Neural crest cell (in vitro differentiated cells): Measurements from ENCODE around the gene PCSK7. TPM values are rescaled to one million over a fixed set of nuclear protein-coding genes. Genes with fewer than 3 reads are reported as not detected.

Source experiments
- DNase-seq: peaks from one replicate; pipeline ENCODE4 v3.0.0; 2021; ENCODE audit warnings: low read depth, mixed read lengths, low spot score
- H3K27ac Mint-ChIP-seq: one replicate; pipeline ENCODE4 v1.8.0; 2021; ENCODE audit warnings: mild to moderate bottlenecking, mixed read lengths; ENCODE audit not compliant: unreplicated experiment
- H3K27me3 Mint-ChIP-seq: 2 replicates; pipeline ENCODE4 v1.8.0; 2021; ENCODE audit warnings: low read depth, mild to moderate bottlenecking, mixed read lengths
- H3K36me3 Mint-ChIP-seq: 2 replicates; pipeline ENCODE4 v1.8.0; 2021; ENCODE audit warnings: low read depth, mild to moderate bottlenecking, mixed read lengths
- H3K4me1 Mint-ChIP-seq: 2 replicates; pipeline ENCODE4 v1.8.0; 2021; ENCODE audit warnings: mixed read lengths
- H3K4me3 Mint-ChIP-seq: one replicate; pipeline ENCODE4 v1.8.0; 2021; ENCODE audit warnings: mild to moderate bottlenecking, mixed read lengths
- H3K9me3 Mint-ChIP-seq: 2 replicates; pipeline ENCODE4 v1.8.0; 2021; ENCODE audit warnings: mixed read lengths
- total RNA-seq: library from RNA; stranded (reverse); gene quantifications from 2 replicates; pipeline ENCODE4 v1.2.1, GENCODE V29; 2021
- TF ChIP-seq, protein P1 (sequence below): fragments of 200-600 bp; sonication (generic); conservative IDR thresholded peaks from 2 replicates; pipeline ENCODE4 v1.5.0; 2021; ENCODE audit warnings: antibody characterized with exemption, mild to moderate bottlenecking

Gene PCSK7
- total RNA-seq, 1 donor from 2014 or later = 49.7 TPM

DNA sequence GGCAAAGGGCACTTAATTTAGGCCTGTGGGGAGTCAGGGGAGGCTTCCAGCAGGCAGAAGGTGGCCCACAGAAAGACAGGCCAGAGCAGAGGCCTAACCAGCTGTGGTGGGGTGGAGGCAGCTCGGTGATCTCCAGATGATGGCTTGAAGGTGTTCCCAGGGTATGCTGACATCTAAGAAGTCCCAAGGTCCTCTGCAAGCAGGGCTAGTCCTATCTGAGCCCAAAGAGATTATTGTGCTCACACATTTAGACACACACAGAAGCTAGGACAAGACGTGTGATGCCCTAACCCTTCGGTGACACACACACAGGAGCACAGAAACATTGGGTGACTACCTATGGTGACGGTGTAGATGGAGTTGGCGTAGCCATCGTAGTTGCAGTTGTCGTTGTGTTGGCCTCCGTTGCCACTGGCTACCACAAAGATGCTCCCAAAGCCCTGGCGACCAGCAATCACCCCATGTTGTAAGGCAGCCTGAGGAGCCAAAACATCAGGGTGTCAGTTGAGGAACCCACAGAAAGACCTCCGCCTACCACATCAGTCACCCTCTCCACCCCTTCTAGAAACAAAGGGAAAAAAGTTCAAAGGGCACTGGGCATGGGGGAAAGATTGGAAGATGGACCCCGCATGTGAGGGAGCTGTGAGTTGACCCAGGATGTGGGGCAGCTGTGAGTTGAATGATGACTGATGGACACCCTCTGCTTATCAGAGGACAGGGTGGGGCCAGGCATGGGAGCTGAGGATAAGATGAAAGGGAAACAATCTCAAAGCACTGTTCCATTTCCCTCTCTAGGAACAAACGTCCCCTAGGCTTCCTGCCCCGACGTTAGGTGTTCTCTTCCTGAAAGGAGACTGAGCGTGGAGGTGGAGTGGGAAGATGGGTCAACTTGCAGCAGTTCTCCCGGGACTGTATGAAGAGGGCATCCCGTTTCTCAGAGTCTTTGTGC, 7.9 kb downstream of the PCSK7 start:
- Mint-ChIP-seq H3K4me3 (peak overlapping the region; percentile 10), H3K36me3 (peaks cover 2% of the 10 kb centered on the region), H3K27me3 (no peaks in the 10 kb centered on the region), H3K27ac (peak overlapping the region; percentile 12), H3K4me1 (peaks cover 30% of the 10 kb centered on the region), H3K9me3 (no peaks in the 10 kb centered on the region)
- TF ChIP-seq, protein P1, sequence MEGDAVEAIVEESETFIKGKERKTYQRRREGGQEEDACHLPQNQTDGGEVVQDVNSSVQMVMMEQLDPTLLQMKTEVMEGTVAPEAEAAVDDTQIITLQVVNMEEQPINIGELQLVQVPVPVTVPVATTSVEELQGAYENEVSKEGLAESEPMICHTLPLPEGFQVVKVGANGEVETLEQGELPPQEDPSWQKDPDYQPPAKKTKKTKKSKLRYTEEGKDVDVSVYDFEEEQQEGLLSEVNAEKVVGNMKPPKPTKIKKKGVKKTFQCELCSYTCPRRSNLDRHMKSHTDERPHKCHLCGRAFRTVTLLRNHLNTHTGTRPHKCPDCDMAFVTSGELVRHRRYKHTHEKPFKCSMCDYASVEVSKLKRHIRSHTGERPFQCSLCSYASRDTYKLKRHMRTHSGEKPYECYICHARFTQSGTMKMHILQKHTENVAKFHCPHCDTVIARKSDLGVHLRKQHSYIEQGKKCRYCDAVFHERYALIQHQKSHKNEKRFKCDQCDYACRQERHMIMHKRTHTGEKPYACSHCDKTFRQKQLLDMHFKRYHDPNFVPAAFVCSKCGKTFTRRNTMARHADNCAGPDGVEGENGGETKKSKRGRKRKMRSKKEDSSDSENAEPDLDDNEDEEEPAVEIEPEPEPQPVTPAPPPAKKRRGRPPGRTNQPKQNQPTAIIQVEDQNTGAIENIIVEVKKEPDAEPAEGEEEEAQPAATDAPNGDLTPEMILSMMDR = no peak
- no peak for DNase-seq

DNA sequence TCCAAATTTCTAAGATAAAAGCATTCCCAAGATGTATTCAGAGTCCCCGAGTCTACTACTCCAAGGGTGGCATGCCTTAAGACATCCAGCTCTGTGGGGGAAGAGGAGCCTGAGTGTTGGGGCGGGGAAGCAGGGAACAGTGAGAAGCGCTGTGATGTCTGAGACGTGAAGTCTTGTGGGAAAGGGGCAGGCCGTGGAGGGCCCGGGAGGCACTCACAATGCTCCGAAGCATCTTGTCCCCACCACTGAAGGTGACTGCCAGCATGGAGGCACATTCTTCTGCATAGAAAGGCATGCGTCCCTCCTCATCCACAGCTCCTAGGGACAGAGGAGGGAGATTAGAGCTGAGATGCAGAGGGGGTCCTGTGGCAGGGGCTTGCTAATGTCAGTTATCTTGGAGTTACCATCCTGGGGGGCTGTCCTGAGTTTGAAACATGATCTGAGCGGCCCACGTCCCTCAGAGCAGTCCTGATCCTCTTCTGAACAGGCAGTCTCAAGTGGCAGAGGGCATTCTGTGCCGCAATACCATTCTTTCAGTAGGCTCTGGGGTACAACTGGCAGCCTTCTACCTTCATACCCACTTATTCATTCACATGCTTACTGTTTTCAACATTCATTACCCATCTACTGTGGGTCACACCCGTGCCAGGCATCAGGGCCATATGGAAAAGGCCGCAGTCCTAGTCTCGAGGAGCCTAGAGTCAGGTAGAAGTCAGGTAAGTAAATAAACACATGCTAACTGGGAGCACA, 8.7 kb downstream of the PCSK7 start:
- no peak for DNase-seq
- no peaks in the 10 kb centered on the region for H3K9me3 Mint-ChIP-seq
- H3K27ac Mint-ChIP-seq = peak overlapping the region; percentile 27

DNA sequence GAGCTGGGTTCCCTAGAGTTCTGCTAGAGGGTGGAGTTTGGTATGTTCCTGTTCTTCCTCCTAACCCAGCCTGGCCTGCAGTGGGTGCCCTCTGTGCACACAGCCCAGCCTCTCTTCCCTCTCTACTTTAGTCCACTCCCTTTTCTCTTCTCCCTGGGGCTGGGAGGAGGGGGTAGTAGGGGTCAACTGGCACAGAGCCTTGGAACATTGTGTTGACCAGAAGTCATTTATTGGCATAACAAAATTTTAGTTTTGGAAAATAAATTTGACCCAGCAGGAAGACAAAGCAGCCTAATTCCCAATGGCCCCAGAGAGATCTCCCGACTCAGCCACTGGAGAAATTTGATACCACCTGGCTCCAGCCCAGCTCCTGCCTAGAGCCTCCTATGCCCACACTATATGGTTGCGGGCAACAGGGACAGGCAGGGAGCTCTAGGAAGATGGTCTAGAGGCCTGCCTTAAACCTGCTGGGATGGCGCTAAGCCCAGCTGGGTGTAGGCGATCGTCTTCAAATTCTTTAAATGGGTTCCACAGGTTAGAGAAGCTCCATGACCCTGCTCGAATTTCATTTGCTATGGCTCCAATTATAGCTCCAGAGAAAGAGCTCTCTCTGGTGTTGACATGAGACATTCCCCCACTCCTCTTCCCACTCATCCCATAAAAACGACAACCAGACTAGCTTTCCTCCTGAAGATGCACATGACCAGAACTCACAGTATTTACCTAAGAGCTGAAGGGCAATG, 9.9 kb downstream of the PCSK7 start:
- no peak overlapping the region for H3K4me3 Mint-ChIP-seq
- H3K27ac Mint-ChIP-seq = no peak overlapping the region
- DNase-seq = no peak
- H3K27me3 Mint-ChIP-seq = no peaks in the 10 kb centered on the region
- H3K4me1 Mint-ChIP-seq = peaks cover 35% of the 10 kb centered on the region
- TF ChIP-seq, protein P1 = no peak
- H3K36me3 Mint-ChIP-seq = peaks cover 4% of the 10 kb centered on the region
- H3K9me3 Mint-ChIP-seq = no peaks in the 10 kb centered on the region

More for the DNA sequence above, 8.7 kb downstream of the PCSK7 start:
- H3K4me1 Mint-ChIP-seq = peaks cover 35% of the 10 kb centered on the region
- no peak overlapping the region for H3K4me3 Mint-ChIP-seq
- H3K36me3 Mint-ChIP-seq = peaks cover 4% of the 10 kb centered on the region
- TF ChIP-seq, protein P1 = no peak
- no peaks in the 10 kb centered on the region for H3K27me3 Mint-ChIP-seq

DNA sequence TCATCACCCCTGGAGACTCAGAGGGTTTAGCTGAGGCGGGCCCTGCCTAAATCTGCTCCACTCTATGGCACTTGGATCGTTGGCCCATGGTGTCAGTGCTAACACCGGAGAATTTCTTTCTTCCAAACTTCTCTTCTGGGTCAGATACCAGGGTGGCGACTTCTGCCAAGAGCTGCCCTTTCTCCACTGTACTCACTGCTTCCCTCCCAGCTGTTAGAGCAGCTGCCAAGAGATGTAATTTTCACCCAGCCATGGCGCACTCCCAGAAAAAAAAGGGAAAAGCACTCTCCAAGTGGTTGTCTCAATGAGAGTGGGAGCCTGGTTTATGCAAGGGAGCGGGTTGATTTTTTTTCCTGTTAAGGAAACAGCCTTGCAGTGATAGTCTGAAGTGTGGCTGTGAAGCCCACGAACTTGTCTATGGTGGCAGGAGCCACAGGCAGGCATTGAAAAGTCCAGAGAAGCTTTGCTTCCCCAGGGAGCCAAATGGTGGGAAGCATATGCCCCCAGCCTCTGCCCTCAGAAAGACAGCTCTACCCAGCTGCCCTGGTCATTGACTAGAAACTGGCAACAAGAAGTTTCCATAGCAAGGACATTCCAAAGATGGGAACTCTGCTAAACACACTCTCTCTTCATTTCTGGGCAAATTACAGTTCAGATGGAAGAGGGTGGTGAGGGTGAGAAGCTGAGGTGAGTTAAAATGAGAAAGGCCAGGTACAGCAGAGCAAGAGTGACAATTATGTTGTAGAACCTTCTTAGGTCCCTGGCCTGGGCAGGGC, 10.7 kb downstream of the PCSK7 start:
- H3K27ac Mint-ChIP-seq = no peak overlapping the region
- H3K4me1 Mint-ChIP-seq = peaks cover 30% of the 10 kb centered on the region
- no peaks in the 10 kb centered on the region for H3K9me3 Mint-ChIP-seq
- H3K36me3 Mint-ChIP-seq = peaks cover 2% of the 10 kb centered on the region
- no peak overlapping the region for H3K4me3 Mint-ChIP-seq
- TF ChIP-seq, protein P1 = no peak
- DNase-seq = no peak
- no peaks in the 10 kb centered on the region for H3K27me3 Mint-ChIP-seq
